Measurements from ENCODE around the gene ABCC5. TPM values are rescaled to one million over a fixed set of nuclear protein-coding genes. Genes with fewer than 3 reads are reported as not detected.

ABCC5 gene
- total RNA-seq, 1 experiment from 2014 or later, result 35.1 TPM

DNA sequence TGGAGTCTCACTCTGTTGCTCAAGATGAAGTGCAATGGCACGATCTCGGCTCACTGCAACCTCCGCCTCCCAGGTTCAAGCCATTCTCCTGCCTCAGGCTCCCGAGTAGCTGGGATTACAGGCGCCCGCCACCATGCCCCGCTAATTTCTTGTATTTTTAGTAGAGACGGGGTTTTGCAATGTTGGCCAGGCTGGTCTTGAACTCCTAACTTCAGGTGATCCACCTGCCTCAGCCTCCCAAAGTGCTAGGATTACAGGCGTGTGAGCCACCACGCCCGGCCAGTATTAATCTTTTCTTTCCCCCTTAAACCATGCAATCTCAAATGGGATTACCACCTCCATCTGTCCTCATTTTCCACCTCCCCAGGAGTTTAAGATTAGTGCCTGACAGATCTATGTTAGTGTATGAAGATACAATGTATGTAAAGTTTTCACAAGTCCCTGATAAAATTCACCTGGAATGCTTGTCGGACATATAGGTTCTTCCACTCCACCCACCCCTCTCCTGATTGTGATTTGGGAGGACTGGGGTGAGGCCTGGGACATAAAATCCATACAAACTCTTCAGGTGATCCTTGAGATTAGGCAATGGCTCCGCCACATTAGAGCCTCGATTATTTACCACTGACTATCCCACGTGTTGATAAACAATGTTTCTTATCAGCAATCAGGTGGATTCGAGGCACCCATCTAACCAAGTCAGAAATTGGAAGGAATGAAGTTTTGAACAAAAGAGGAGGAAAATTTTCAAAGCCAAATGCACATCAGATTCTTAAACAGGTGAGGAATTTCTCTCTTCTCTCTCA, 134.2 kb downstream of the ABCC5 start:
- in situ Hi-C loops (cut with HindIII; ENCODE audit: low pct_unique_long_range_greater_than_20kb, low sequenced_read_pairs) (no loop called here), intact Hi-C loops (cut with micrococcal nuclease; ENCODE audit: unreplicated experiment) (no loop called here)
- peak overlapping the region; percentile 91 to 93 for H3K4me3 ChIP-seq (ENCODE audit: low read depth in 2 of 2, low read length in 2 of 2)
- TSS peak; percentile 85 for BruUV-seq (replicated peaks)
- peak overlapping the region; percentile 97 for H3K27ac ChIP-seq (ENCODE audit: low read length)
- DNase-seq (ENCODE audit: low read depth, low spot score) (no peak), ATAC-seq (no peak)
- CTCF ChIA-PET, result interaction anchor here (0.6 to 1.7 kb wide), 4 partner anchors 12 to 275 kb away, joined by 3 to 6 read pairs (median 4); no protein-coding TSS in a partner anchor
- TF ChIP-seq, protein P1, sequence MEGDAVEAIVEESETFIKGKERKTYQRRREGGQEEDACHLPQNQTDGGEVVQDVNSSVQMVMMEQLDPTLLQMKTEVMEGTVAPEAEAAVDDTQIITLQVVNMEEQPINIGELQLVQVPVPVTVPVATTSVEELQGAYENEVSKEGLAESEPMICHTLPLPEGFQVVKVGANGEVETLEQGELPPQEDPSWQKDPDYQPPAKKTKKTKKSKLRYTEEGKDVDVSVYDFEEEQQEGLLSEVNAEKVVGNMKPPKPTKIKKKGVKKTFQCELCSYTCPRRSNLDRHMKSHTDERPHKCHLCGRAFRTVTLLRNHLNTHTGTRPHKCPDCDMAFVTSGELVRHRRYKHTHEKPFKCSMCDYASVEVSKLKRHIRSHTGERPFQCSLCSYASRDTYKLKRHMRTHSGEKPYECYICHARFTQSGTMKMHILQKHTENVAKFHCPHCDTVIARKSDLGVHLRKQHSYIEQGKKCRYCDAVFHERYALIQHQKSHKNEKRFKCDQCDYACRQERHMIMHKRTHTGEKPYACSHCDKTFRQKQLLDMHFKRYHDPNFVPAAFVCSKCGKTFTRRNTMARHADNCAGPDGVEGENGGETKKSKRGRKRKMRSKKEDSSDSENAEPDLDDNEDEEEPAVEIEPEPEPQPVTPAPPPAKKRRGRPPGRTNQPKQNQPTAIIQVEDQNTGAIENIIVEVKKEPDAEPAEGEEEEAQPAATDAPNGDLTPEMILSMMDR (IDR thresholded peaks at IDR 0.05), result no peak
- TF ChIP-seq TCF7L2 (IDR thresholded peaks at IDR 0.05; ENCODE audit: low read depth, low read length), result no peak
- TF ChIP-seq, protein P2, sequence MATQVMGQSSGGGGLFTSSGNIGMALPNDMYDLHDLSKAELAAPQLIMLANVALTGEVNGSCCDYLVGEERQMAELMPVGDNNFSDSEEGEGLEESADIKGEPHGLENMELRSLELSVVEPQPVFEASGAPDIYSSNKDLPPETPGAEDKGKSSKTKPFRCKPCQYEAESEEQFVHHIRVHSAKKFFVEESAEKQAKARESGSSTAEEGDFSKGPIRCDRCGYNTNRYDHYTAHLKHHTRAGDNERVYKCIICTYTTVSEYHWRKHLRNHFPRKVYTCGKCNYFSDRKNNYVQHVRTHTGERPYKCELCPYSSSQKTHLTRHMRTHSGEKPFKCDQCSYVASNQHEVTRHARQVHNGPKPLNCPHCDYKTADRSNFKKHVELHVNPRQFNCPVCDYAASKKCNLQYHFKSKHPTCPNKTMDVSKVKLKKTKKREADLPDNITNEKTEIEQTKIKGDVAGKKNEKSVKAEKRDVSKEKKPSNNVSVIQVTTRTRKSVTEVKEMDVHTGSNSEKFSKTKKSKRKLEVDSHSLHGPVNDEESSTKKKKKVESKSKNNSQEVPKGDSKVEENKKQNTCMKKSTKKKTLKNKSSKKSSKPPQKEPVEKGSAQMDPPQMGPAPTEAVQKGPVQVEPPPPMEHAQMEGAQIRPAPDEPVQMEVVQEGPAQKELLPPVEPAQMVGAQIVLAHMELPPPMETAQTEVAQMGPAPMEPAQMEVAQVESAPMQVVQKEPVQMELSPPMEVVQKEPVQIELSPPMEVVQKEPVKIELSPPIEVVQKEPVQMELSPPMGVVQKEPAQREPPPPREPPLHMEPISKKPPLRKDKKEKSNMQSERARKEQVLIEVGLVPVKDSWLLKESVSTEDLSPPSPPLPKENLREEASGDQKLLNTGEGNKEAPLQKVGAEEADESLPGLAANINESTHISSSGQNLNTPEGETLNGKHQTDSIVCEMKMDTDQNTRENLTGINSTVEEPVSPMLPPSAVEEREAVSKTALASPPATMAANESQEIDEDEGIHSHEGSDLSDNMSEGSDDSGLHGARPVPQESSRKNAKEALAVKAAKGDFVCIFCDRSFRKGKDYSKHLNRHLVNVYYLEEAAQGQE (IDR thresholded peaks at IDR 0.05; ENCODE audit: insufficient read depth in 1 of 2, low read depth in 2 of 2, low read length in 1 of 2), result no peak
- no peak for TF ChIP-seq SIN3A (IDR thresholded peaks at IDR 0.05; ENCODE audit: borderline replicate concordance, insufficient read depth, low read depth, low read length)
- TF ChIP-seq POLR2AphosphoS5 (IDR thresholded peaks at IDR 0.05; ENCODE audit: low read depth, low read length), result no peak
- H3K36me3 ChIP-seq (ENCODE audit: control insufficient read depth, insufficient read depth, low read length), result peaks cover 4% of the 10 kb centered on the region; the same call in 1 of the 2 replicates
- H3K4me1 ChIP-seq (ENCODE audit: control insufficient read depth, insufficient read depth, low read length), result peaks cover 4% of the 10 kb centered on the region; the same call in 1 of the 2 replicates
- POLR2A ChIA-PET, result no interaction called here
- H3K27me3 ChIP-seq (ENCODE audit: control insufficient read depth, insufficient read depth, low read length), result no peaks in the 10 kb centered on the region
- no peaks in the 10 kb centered on the region for H3K9me3 ChIP-seq (ENCODE audit: control insufficient read depth, insufficient read depth, low read depth, low read length)

DNA sequence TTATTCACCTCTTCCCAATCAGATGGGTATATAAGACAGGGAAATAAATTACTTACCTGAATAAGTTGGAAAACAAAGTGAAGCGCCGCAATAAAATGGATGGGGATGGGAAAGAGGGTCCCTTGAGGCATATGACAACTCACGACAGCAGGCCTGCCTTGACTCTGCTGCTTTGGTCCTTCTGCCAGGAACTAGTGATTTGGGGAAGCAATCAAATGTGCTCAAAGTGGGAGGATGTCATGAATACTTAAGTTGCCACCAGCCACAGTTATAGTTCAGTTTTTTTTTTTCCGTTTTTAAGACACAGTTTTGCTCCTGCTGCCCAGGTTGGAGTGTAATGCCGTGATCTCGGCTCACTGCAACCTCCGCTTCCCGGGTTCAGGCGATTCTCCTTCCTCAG, 137.6 kb downstream of the ABCC5 start:
- Histone ChIP-seq H3K9me3 (ENCODE audit: control insufficient read depth, insufficient read depth, low read depth, low read length) (no peaks in the 10 kb centered on the region), H3K27ac (ENCODE audit: low read length) (no peak overlapping the region), H3K27me3 (ENCODE audit: control insufficient read depth, insufficient read depth, low read length) (no peaks in the 10 kb centered on the region), H3K36me3 (ENCODE audit: control insufficient read depth, insufficient read depth, low read length) (peaks cover 4% of the 10 kb centered on the region; the same call in 1 of the 2 replicates), H3K4me3 (ENCODE audit: low read depth in 2 of 2, low read length in 2 of 2) (no peak overlapping the region), H3K4me1 (ENCODE audit: control insufficient read depth, insufficient read depth, low read length) (peaks cover 4% of the 10 kb centered on the region; the same call in 1 of the 2 replicates)
- intact Hi-C loops (cut with micrococcal nuclease; ENCODE audit: unreplicated experiment) (no loop called here), in situ Hi-C loops (cut with HindIII; ENCODE audit: low pct_unique_long_range_greater_than_20kb, low sequenced_read_pairs) (no loop called here)
- CTCF ChIA-PET, result no interaction called here
- no peak for DNase-seq (ENCODE audit: low read depth, low spot score)
- no peak for ATAC-seq
- TF ChIP-seq, protein P1 (IDR thresholded peaks at IDR 0.05), result no peak
- no peak for TF ChIP-seq POLR2AphosphoS5 (IDR thresholded peaks at IDR 0.05; ENCODE audit: low read depth, low read length)
- no peak for TF ChIP-seq TCF7L2 (IDR thresholded peaks at IDR 0.05; ENCODE audit: low read depth, low read length)
- TF ChIP-seq, protein P2 (IDR thresholded peaks at IDR 0.05; ENCODE audit: insufficient read depth in 1 of 2, low read depth in 2 of 2, low read length in 1 of 2), result no peak
- TF ChIP-seq SIN3A (IDR thresholded peaks at IDR 0.05; ENCODE audit: borderline replicate concordance, insufficient read depth, low read depth, low read length), result no peak
- BruUV-seq (replicated peaks), result no TSS peak
- POLR2A ChIA-PET, result no interaction called here
